HTR-8/SVneo (cell line): ENCODE measurements around the gene DAPP1.

ENCODE experiments used
- DNase-seq: peaks from one replicate; pipeline ENCODE4 v3.0.0; 2011; ENCODE audit warnings: low spot score, mixed read lengths; ENCODE audit not compliant: insufficient read length
- FAIRE-seq: peaks from 2 replicates; lab custom pipeline; 2011; peaks lifted over from hg19 to GRCh38; lab: Jason Lieb, UNC

Gene DAPP1

DNA sequence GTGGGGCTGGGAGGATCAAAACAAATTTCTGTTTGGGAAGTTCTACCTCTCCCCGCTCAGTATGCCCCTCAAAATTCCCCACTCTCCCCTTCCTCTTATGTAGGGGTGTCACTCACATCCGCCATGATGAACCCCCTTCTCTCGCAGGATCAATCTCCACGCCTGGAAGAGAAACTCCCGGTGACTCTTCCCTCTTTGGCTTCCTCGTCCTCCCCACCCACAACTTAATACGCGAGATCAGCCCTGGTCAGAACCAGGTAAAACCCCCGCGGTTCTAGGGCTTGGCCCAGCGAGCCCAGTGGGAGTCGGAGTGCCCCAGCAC is 77.2 kb downstream of the DAPP1 start:
- FAIRE-seq, result no peak
- DNase-seq, result no peak

GRCh38 chr4:99894161-99894997 is 77.8 kb downstream of the DAPP1 start, which contains the start of gene LAMTOR3:
TSS of gene LAMTOR3 (minus strand) at chr4:99894427. CDS start at chr4:99893963, 464 bp downstream.
- FAIRE-seq, result peak; percentile 46
- peak; percentile 79 for DNase-seq

DNA sequence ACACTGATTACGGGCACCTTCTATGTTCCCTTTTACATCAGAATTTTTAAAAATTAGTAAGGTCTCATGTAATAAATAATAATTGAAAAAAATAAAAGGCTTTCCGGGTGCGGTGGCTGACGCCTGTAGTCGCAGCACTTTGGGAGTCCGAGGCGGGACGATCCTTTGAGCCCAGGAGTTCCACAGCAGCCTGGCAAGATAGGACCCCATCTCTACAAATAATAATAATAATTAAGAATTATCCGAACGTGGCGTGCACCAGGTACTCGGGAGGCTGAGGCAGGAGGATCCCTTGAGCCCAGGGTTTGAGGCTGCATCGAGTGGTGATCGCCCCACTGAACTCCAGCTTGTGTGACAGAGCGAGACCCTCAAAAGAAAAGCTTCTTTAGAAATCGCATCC is 78.4 kb downstream of the DAPP1 start:
- no peak for FAIRE-seq
- no peak for DNase-seq

- FAIRE-seq (no peak), DNase-seq (no peak)
Observed at GRCh38 chr4:99915449-99915848, 98.8 kb downstream of the DAPP1 start.

- no peak for FAIRE-seq
- DNase-seq, result no peak
Observed at GRCh38 chr4:99917575-99917974, 100.9 kb downstream of the DAPP1 start.

DNA sequence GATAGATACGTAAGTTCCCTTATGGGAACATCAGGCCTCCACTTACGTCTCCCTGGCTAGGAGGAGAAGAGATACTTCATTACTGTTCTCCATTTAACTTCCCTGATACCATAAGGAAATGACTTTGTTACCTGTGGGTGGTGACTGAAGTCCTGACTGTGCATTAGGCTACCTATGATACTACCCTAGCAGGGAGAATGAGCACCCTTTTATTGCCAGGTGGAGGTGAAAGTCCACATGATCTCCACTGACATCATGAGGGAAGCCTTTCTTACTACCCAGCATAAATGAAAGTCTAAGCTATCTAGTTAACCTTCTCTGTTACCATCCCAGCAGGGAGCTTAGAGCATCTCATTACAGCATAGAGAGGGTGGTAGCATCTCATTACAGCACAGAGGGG is 102.0 kb downstream of the DAPP1 start:
- FAIRE-seq (no peak), DNase-seq (no peak)
